SU-DHL-6 (cell line): ENCODE results near the gene LRRC3.

Experiments used
- H2AFZ ChIP-seq: fragments of 200-600 bp; sonication (generic); 2 replicates; pipeline ENCODE4 v1.6.1; 2014; ENCODE audit warnings: low read depth, mild to moderate bottlenecking, moderate library complexity, mixed read lengths, antibody characterized with exemption, low read length; ENCODE audit not compliant: severe bottlenecking
- H3F3A ChIP-seq: fragments of 200-600 bp; shearing (Covaris generic); 2 replicates; pipeline ENCODE4 v1.6.0; 2016; ENCODE audit warnings: antibody characterized with exemption, mild to moderate bottlenecking; ENCODE audit not compliant: insufficient read depth
- H3K27ac ChIP-seq: fragments of 200-600 bp; sonication (generic); 2 replicates; pipeline ENCODE4 v1.5.1; 2016; ENCODE audit warnings: low read depth, mild to moderate bottlenecking, low read length, moderate library complexity, mixed read lengths
- H3K27me3 ChIP-seq: fragments of 200-600 bp; sonication (generic), shearing (Covaris generic); 2 replicates; pipeline ENCODE4 v1.6.0; 2014; ENCODE audit warnings: mild to moderate bottlenecking, low read length
- H3K36me3 ChIP-seq: fragments of 200-600 bp; sonication (generic); 2 replicates; pipeline ENCODE4 v1.6.1; 2014; ENCODE audit warnings: mild to moderate bottlenecking, low read length, mixed read lengths
- H3K4me2 ChIP-seq: fragments of 300-600, 200-600 bp; shearing (Covaris generic), sonication (generic); 2 replicates; pipeline ENCODE4 v1.6.0; 2014; ENCODE audit warnings: low read length, low read depth, mild to moderate bottlenecking; ENCODE audit not compliant: poor library complexity, severe bottlenecking
- H3K4me3 ChIP-seq: fragments of 200-600 bp; sonication (generic); 2 replicates; pipeline ENCODE4 v1.5.1; 2014; ENCODE audit warnings: antibody characterized with exemption, low read length, mild to moderate bottlenecking, mixed read lengths; ENCODE audit not compliant: insufficient read depth, poor library complexity, severe bottlenecking
- H3K79me2 ChIP-seq: fragments of 200-600 bp; sonication (generic); 2 replicates; pipeline ENCODE4 v1.6.1; 2014; ENCODE audit warnings: mild to moderate bottlenecking, low read length, moderate library complexity; ENCODE audit not compliant: insufficient read depth
- H3K9ac ChIP-seq: fragments of 200-600 bp; sonication (generic); 2 replicates; pipeline ENCODE4 v1.7.0; 2014; ENCODE audit warnings: mild to moderate bottlenecking, low read length
- H3K9me2 ChIP-seq: fragments of 200-600 bp; sonication (generic); replicated peaks from 2 replicates; pipeline ENCODE4 v1.6.1; 2014; ENCODE audit warnings: low read length; ENCODE audit not compliant: insufficient read depth
- H3K9me3 ChIP-seq: fragments of 200-600 bp; sonication (generic); 2 replicates; pipeline ENCODE4 v1.6.1; 2014; ENCODE audit warnings: low read length, mixed read lengths; ENCODE audit not compliant: insufficient read depth
- H4K20me1 ChIP-seq: fragments of 200-600 bp; sonication (generic); 2 replicates; pipeline ENCODE4 v1.6.1; 2014; ENCODE audit warnings: low read depth, mild to moderate bottlenecking, antibody characterized with exemption, low read length, moderate library complexity, mixed read lengths
- CTCF ChIP-seq: fragments of 200-600 bp; sonication (generic); IDR thresholded peaks from one replicate; pipeline ENCODE4 v1.5.1; 2017; ENCODE audit warnings: antibody characterized with exemption, mild to moderate bottlenecking, low read length, moderate library complexity; ENCODE audit not compliant: insufficient read depth, poor library complexity, severe bottlenecking
- EZH2phosphoT487 ChIP-seq: fragments of 200-600 bp; sonication (generic), shearing (Covaris generic); conservative IDR thresholded peaks from 2 replicates; pipeline ENCODE4 v1.6.1; 2018; ENCODE audit warnings: mild to moderate bottlenecking, antibody characterized with exemption, low read length, moderate library complexity, mixed read lengths

LRRC3 gene

GRCh38 chr21:44467859-44468195 is 12.5 kb downstream of the LRRC3 start:
- Histone ChIP-seq H3K9me3 (no peaks in the 10 kb centered on the region), H3K27me3 (no peaks in the 10 kb centered on the region), H3K79me2 (no peaks in the 10 kb centered on the region), H3K9me2 (no peaks in the 10 kb centered on the region), H3K4me3 (no peak overlapping the region), H2AFZ (no peak overlapping the region), H4K20me1 (no peaks in the 10 kb centered on the region), H3K9ac (no peak overlapping the region), H3K27ac (no peak overlapping the region), H3K4me2 (no peak overlapping the region), H3K36me3 (no peaks in the 10 kb centered on the region), H3F3A (no peaks in the 10 kb centered on the region)
- TF ChIP-seq CTCF (no peak), EZH2phosphoT487 (no peak)

GRCh38 chr21:44471341-44471740 is 16.0 kb downstream of the LRRC3 start:
- no peaks in the 10 kb centered on the region for H3K9me3 ChIP-seq
- H2AFZ ChIP-seq = no peak overlapping the region
- no peak overlapping the region for H3K4me3 ChIP-seq
- no peaks in the 10 kb centered on the region for H3F3A ChIP-seq
- H4K20me1 ChIP-seq = no peaks in the 10 kb centered on the region
- H3K36me3 ChIP-seq = no peaks in the 10 kb centered on the region
- H3K79me2 ChIP-seq = no peaks in the 10 kb centered on the region
- H3K4me2 ChIP-seq = no peak overlapping the region
- no peaks in the 10 kb centered on the region for H3K27me3 ChIP-seq
- H3K9ac ChIP-seq = no peak overlapping the region
- no peak overlapping the region for H3K27ac ChIP-seq
- H3K9me2 ChIP-seq = no peaks in the 10 kb centered on the region
- no peak for TF ChIP-seq CTCF
- TF ChIP-seq EZH2phosphoT487 = no peak

- Histone ChIP-seq H3F3A (no peaks in the 10 kb centered on the region), H2AFZ (no peak overlapping the region), H3K9me2 (no peaks in the 10 kb centered on the region), H3K27ac (no peak overlapping the region), H3K9ac (no peak overlapping the region), H3K4me2 (no peak overlapping the region), H3K36me3 (no peaks in the 10 kb centered on the region), H3K4me3 (no peak overlapping the region), H3K27me3 (no peaks in the 10 kb centered on the region), H3K79me2 (no peaks in the 10 kb centered on the region), H3K9me3 (no peaks in the 10 kb centered on the region), H4K20me1 (no peaks in the 10 kb centered on the region)
- TF ChIP-seq EZH2phosphoT487 = no peak
- TF ChIP-seq CTCF = no peak
Observed at GRCh38 chr21:44471996-44472395, 16.7 kb downstream of the LRRC3 start.
